ENCODE results near the gene TUBA8.
"Not testable (repeated sequence)": the region's sequence is repeated elsewhere in the genome, so short reads cannot be mapped to it uniquely, and the experiment has no call there.

The TUBA8 gene

DNA sequence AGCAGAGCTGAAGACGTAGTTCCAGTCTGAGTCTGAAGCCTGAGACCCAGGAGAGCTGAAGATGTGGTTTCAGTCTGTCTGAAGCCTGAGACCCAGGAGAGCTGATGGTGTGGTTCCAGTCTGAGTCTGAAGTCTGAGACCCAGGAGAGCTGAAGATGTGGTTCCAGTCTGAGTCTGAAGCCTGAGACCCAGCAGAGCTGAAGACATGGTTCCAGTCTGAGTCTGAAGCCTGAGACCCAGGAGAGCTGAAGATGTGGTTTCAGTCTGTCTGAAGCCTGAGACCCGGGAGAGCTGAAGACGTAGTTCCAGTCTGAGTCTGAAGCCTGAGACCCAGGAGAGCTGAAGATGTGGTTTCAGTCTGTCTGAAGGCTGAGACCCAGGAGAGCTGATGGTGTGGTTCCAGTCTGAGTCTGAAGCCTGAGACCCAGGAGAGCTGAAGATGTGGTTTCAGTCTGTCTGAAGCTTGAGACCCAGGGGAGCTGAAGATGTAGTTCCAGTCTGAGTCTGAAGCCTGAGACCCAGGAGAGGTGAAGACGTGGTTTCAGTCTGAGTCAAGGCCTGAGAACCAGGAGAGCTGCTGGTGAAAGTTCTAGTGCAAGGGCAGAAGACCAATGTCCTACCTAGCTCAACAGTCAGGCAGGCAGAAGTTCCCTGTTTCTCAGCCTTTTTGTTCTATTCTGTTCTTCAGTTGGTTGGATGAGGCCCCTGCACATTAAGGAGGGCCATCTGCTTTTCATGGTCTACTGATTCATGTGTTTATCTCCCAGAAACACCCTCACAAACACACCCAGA lies 3.9 kb upstream of the TUBA8 start:
- DNase-seq (ENCODE audit: low spot score) = not testable (repeated sequence)

DNA sequence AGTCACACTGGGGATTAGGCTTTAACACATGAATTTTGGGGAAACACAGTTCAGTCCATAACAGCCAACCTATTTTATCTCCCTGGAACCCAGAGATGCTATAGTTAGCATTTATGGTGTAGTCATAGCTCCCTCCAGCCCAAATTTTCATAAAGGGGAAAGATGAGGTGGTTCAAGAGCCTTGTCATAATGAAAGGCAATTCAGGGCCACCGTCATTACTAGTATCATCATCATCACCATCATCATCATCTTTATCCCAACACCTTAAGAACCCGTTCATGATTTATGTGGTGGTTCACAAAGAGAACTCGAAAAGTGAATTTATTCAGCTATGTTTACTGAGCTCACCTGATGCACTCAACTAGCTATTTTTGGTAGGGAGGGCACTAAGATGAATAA lies 2.4 kb upstream of the TUBA8 start:
- no peak for DNase-seq (ENCODE audit: low spot score)

DNA sequence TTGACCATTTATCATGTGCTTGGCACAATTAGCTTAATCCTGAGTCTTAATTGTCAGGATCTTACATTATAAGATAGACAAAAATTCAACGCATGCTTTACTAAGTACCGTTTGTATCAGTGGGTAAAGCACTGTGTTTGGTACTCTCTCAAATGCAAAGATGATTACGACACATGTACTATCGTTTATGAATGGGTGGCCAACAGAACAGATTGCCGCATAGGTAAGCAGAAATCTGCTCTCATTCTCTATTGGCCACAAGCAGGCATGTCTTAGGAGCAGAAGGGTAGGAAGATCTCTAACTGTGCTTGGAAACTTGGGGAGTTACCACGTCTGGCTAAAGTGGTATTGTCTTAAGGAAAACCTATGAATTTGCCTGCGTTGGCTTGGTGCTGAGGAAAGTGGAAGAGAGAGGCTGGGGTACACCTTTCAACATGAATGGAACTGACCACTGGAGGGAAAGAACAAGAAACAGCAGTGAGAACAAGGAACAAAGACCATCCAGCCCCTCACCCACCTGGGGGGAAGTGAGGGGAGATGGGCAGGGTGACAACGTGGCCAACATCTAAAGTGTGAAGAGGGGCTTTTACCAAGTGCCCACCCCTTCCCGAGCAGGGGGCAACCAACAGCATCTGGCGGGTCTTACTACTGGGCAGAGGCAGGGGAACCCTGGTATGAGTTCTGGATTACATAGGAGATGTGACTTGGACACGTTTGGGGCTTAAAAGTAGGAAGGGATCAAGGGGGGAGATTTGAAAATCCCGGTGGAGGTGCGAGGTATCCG lies 1.0 kb upstream of the TUBA8 start:
- DNase-seq (ENCODE audit: low spot score) = no peak

- no peak for DNase-seq (ENCODE audit: low spot score)
Observed at GRCh38 chr22:18110954-18111758, 547 bp downstream of the TUBA8 start.

- no peak for DNase-seq (ENCODE audit: low spot score)
Observed at GRCh38 chr22:18111759-18112330, 1.2 kb downstream of the TUBA8 start.

DNA sequence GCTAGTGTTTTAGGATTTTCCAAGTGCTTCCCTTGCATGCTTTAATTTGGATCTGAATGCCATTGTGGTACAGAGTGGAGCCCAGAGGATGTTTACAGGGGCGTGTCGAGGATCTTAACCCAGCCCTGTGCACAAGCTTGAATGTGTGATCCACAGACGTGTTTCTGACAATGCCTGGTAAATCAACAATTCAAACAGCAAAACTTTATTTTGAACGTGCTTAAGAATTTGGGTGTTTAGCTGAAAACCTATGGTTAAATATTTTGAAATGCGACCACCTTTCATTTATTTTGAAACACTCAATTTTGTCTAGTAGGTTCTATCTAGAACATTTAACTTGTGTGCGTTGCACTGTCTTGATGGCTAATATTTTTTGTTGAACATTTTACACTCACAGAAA lies 1.8 kb downstream of the TUBA8 start:
- no peak for DNase-seq (ENCODE audit: low spot score)

- DNase-seq (ENCODE audit: low spot score) = no peak
Observed at GRCh38 chr22:18113680-18114394, 3.2 kb downstream of the TUBA8 start.

DNA sequence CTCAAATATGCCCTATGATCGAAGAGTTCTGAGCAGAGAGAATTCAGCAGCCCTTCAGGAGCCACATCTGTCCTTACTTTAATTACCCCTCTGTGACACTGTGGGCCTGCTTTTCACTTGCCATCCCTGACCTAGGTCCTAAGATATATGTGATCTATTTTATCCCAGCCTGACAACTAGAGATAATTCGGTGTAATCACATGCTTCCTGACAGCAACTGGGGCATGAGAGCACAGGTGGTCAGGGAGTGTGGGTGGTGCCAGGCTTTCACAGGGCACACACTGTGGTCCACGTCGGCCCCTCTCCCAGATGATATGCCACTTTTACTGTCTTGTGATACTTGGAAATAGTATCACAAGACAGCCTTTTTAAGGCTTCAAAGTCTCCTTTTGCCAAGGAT lies 3.9 kb downstream of the TUBA8 start:
- no peak for DNase-seq (ENCODE audit: low spot score)

DNA sequence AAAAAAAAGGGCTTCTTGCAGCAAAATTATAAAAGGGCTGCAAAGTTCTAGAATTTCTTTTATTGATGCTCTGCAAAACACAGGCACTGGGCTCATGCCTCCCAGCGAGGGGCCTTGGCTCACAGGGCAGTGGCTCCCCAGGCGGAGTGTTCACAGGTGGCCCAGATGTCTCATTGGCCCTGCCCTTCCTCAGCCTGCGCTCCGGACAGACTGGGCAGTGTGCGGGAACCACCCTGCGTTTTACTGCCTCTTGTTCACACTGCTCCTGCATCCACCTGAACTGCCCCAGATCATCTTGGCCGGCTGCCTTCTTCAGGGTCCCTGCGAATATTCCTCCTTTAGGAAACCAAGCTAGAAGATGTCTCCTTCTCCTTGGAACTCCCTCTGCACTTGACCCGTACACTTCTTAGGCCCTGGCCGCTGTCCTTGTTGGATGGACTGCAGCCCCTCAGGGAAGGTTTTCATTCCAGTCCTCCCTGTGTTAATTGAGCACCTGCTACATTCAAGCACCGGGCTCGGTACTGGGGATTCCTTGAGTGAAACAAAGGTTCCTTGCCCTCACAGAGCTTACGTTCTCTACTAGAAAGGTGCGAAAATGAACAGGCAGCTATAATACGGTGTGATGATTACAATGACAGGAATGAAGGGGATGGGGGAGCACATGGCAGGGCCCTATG lies 4.5 kb downstream of the TUBA8 start:
- DNase-seq (ENCODE audit: low spot score) = no peak

DNA sequence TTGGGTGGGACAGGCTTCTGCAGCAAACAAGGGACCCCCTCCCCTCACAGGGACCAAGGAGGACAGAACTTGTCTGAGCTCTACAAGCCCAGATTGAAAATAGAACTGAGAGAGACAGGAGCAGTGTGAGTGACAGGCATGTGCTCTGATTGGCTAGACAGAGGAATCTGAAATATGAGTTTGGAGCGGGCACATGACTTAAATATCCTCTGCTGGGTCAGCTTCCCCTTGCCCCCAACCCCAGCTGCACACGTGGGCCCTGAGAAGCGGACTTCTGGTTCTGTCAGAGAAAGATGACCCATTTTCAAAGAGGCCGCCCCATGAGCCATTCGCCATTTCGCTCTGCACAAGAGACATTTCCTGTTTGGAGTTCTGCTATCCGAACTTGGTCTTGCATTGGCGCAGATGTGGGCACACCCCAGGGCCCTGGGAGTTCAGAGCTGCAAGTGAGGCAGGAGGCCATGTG lies 5.3 kb downstream of the TUBA8 start:
- no peak for DNase-seq (ENCODE audit: low spot score)

DNA sequence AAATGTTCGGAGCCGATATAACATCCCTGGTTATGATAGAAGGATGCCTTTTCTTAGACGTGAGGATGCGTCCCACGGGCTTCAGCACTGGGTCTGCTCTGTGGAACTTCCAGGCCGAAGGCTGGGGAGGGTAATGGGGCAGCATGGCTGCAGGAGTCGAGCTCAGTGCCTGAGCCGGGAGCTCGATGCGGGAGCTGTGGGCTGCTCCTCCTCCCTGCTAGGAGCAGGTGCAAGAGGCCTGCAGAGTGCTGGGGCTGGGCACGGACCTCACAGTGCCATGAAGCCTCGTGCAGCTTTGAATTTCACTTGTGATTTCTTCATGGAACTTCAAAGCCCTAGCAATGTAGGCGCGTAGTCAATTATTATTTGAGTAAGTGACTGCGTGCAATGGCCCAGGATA lies 6.0 kb downstream of the TUBA8 start:
- no peak for DNase-seq (ENCODE audit: low spot score)

- DNase-seq (ENCODE audit: low spot score) = no peak
Observed at GRCh38 chr22:18118345-18118915, 7.8 kb downstream of the TUBA8 start.

GRCh38 chr22:18119409-18120110 lies 9.0 kb downstream of the TUBA8 start:
- no peak for DNase-seq (ENCODE audit: low spot score)

DNA sequence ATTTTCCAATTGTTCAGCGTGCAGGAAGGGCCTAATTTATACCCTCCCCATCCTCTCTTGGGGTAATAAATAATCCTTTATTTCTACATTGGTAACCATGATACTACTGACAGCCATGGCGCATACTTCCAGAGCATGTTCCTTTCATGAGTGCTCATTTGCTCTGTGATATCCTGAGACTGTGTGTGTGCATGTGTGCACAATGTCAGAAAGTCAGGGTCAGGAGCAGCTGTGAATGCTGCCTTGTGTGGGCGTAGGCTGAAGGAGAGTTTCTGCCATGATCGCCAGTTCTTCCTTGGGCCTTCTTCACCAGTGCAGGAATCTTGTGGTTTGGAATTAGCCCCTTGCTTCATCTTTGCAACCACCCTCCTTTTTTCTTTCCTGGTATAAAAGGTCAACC lies 10.2 kb downstream of the TUBA8 start:
- no peak for DNase-seq (ENCODE audit: low spot score)

GRCh38 chr22:18121506-18121905 lies 10.9 kb downstream of the TUBA8 start:
- no peak for DNase-seq (ENCODE audit: low spot score)

DNA sequence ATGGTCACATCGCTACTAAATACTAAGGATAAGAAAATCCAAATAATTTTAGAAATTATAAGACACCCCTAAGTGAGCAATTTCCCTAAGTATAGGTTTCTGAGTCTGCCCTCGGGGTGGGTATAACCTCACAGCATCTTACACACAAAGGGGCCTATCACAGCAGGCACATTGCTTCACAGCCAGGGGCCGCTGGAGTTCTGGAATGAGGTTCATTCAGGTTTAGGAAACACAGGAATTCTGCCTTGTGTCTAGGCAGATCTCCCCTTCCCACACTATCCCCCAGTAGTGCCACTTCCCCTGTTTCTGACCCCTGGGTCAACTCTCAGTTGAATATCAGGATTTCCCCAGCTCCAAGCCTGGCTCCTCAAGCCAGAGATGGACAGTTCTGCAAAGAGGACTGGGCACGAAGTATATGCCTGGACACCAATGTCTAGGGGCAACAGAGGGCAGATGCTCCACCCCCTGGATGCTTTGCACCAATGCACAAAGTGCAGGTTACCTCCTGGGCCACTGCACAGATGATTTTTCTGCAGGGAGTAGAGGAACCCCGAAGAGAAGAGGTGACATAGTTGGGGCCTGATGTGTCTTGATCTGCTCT lies 11.4 kb downstream of the TUBA8 start:
- no peak for DNase-seq (ENCODE audit: low spot score)

GRCh38 chr22:18123476-18124025 lies 12.9 kb downstream of the TUBA8 start:
- not testable (repeated sequence) for DNase-seq (ENCODE audit: low spot score)

GRCh38 chr22:18126606-18127005 lies 16.0 kb downstream of the TUBA8 start:
- no peak for DNase-seq (ENCODE audit: low spot score)

DNA sequence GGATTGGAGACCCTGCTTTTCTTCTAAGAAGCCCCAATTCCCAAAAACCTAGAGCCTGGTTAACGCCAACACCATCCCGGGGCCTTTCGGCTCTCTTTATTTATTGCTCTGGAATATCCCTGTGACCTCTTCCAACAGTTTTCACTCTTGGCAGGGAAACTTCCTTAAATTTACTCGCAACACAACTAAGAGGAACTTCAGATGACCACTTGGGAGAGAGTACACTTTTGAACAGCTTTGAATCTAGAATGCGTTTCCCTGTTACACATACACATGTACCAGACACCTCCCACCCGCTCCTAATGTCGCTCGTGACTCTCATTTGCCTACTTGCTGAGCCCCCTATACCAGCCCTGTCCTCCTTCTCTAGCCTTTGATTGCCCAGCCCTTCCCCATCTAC lies 19.4 kb downstream of the TUBA8 start:
- no peak for DNase-seq (ENCODE audit: low spot score)

All from globus pallidus (tissue), 1 donor.